ENCODE results near the gene STRBP. TPM values are rescaled to one million over a fixed set of nuclear protein-coding genes. Genes with fewer than 3 reads are reported as not detected.

Gene STRBP
- total and polyA plus RNA-seq, 2 of the 4 experiments (the other 2 are of a cell fraction) = 2.1 to 2.5 TPM

GRCh38 chr9:123225374-123225813 is 43.0 kb downstream of the STRBP start:
- intact Hi-C loops (cut with micrococcal nuclease) = loop anchor here (1.0 kb wide), 2 partner anchors 123 to 143 kb away; no protein-coding TSS in a partner anchor
- Histone ChIP-seq H2AK5ac (ENCODE audit: low read depth, low read length) (no peak overlapping the region), H3K23ac (ENCODE audit: low read depth, low read length) (no peak overlapping the region), H2BK15ac (ENCODE audit: low read depth, low read length) (no peak overlapping the region), H3K56ac (ENCODE audit: extremely low read depth, insufficient read depth, low read length) (no peak overlapping the region), H4K20me1 (ENCODE audit: insufficient read depth, low read length) (no peaks in the 10 kb centered on the region), H2AFZ (replicated peaks; ENCODE audit: low read length, poor library complexity) (no peak overlapping the region), H3K9ac (ENCODE audit: low read depth, low read length) (no peak overlapping the region), H4K5ac (ENCODE audit: low read depth, low read length) (no peak overlapping the region), H3K4me2 (ENCODE audit: low read depth, low read length) (no peak overlapping the region), H2AK9ac (replicated peaks; ENCODE audit: low read depth, low read length, poor library complexity) (no peak overlapping the region), H3K18ac (ENCODE audit: low read depth, low read length) (no peak overlapping the region), H3K14ac (replicated peaks; ENCODE audit: low read depth, low read length) (no peak overlapping the region), H2BK120ac (ENCODE audit: low read depth, low read length) (no peak overlapping the region), H3K9me3 (ENCODE audit: control insufficient read depth, insufficient read depth, low read length) (no peaks in the 10 kb centered on the region), H3K27me3 (ENCODE audit: control insufficient read depth, insufficient read depth, low read length) (no peaks in the 10 kb centered on the region), H3K79me1 (ENCODE audit: low read depth in 1 of 2, low read length in 2 of 2) (no peaks in the 10 kb centered on the region), H3K27ac (ENCODE audit: insufficient read depth, low read length) (no peak overlapping the region), H4K8ac (ENCODE audit: low read depth in 2 of 2, low read length in 2 of 2) (no peak overlapping the region), H4K91ac (ENCODE audit: insufficient read depth, low read depth, low read length) (no peak overlapping the region), H3K4me1 (ENCODE audit: control insufficient read depth, insufficient read depth, low read length) (no peaks in the 10 kb centered on the region), H3K36me3 (ENCODE audit: control insufficient read depth, insufficient read depth, low read length) (no peaks in the 10 kb centered on the region), H2BK20ac (ENCODE audit: low read depth, low read length) (no peak overlapping the region), H3K9me1 (ENCODE audit: insufficient read depth, low read length) (no peaks in the 10 kb centered on the region), H3K4me3 (ENCODE audit: insufficient read depth, low read depth, low read length) (no peak overlapping the region), H3K4ac (ENCODE audit: low read depth, low read length) (no peak overlapping the region), H2BK5ac (ENCODE audit: low read depth, low read length, poor library complexity, severe bottlenecking) (no peak overlapping the region)
- no TSS peak for BruUV-seq (replicated peaks)
- POLR2A ChIA-PET (ENCODE audit: unreplicated experiment) = no interaction called here
- TF ChIP-seq NFE2L2 (IDR thresholded peaks at IDR 0.05; ENCODE audit: low read depth, low read length) (no peak), MXI1 (IDR thresholded peaks at IDR 0.05; ENCODE audit: borderline replicate concordance, low read depth, low read length) (no peak), MAFK (IDR thresholded peaks at IDR 0.05; ENCODE audit: low read depth, low read length) (peak; percentile 41; the same call in 1 of the 2 replicates), RCOR1 (IDR thresholded peaks at IDR 0.05; ENCODE audit: insufficient replicate concordance, low read length) (no peak), POLR2A (IDR thresholded peaks at IDR 0.05; ENCODE audit: low read depth, low read length) (no peak), CTCF (conservative IDR thresholded peaks at IDR 0.05; ENCODE audit: low read depth, low read length) (peak; percentile 69), RAD21 (IDR thresholded peaks at IDR 0.05; ENCODE audit: low read length) (peak; percentile 76), SMC3 (IDR thresholded peaks at IDR 0.05; ENCODE audit: low read depth, low read length) (peak; percentile 58; the same call in 1 of the 2 replicates)
- dilution Hi-C loops (cut with HindIII; ENCODE audit: low sequenced_read_pairs, unreplicated experiment) = no loop called here
- in situ Hi-C loops (cut with MboI; ENCODE audit: low sequenced_read_pairs) = no loop called here
- ATAC-seq (ENCODE audit: low read depth) = peak; percentile 95
- peak; percentile 90 for DNase-seq
- CTCF ChIA-PET = interaction anchor here (0.6 to 1.6 kb wide), 14 partner anchors 8 to 332 kb away, joined by 3 to 8 read pairs (median 4); no protein-coding TSS in a partner anchor
- 11% methylated on average over 3 of the region's 4 CpGs; no CpG with 5 or more reads in 1 of the 2 experiments for WGBS, 2 experiments (ENCODE audit: extremely low coverage in 2 of 2, insufficient read length in 1 of 2)

Data from IMR-90 (cell line).